DOHH2 (cell line): ENCODE results near the gene STRA6.

ENCODE experiments used
- H3F3A ChIP-seq: fragments of 200-600 bp; sonication (generic), shearing (Covaris generic); 2 replicates; pipeline ENCODE4 v1.6.0; 2016; ENCODE audit warnings: antibody characterized with exemption, mild to moderate bottlenecking; ENCODE audit not compliant: control insufficient read depth, insufficient read depth
- H3K27ac ChIP-seq: fragments of 200-600 bp; sonication (generic); 2 replicates; pipeline ENCODE4 v1.5.1; 2014; ENCODE audit warnings: low read depth, mild to moderate bottlenecking, low read length, moderate library complexity
- H3K27me3 ChIP-seq: fragments of 200-600 bp; sonication (generic); 2 replicates; pipeline ENCODE4 v1.6.1; 2014; ENCODE audit warnings: mild to moderate bottlenecking, low read length, mixed read lengths; ENCODE audit not compliant: control insufficient read depth
- H3K36me3 ChIP-seq: fragments of 200-600 bp; sonication (generic); 2 replicates; pipeline ENCODE4 v1.6.1; 2014; ENCODE audit warnings: mild to moderate bottlenecking, low read length, moderate library complexity, mixed read lengths; ENCODE audit not compliant: control insufficient read depth
- H3K4me1 ChIP-seq: fragments of 200-600 bp; sonication (generic); 2 replicates; pipeline ENCODE4 v1.6.1; 2014; ENCODE audit warnings: mild to moderate bottlenecking, low read length, mixed read lengths; ENCODE audit not compliant: control insufficient read depth
- H3K4me2 ChIP-seq: fragments of 200-600 bp; sonication (generic); 2 replicates; pipeline ENCODE4 v1.6.0; 2014; ENCODE audit warnings: mild to moderate bottlenecking, low read length, moderate library complexity
- H3K4me3 ChIP-seq: fragments of 200-600 bp; sonication (generic); 2 replicates; pipeline ENCODE4 v1.5.1; 2014; ENCODE audit warnings: mild to moderate bottlenecking, low read length, mixed read lengths
- H3K79me2 ChIP-seq: fragments of 200-600 bp; sonication (generic); 2 replicates; pipeline ENCODE4 v1.6.1; 2014; ENCODE audit warnings: mild to moderate bottlenecking, low read length, mixed read lengths; ENCODE audit not compliant: control insufficient read depth
- H3K9me2 ChIP-seq: fragments of 200-600 bp; sonication (generic); replicated peaks from 2 replicates; pipeline ENCODE4 v1.6.1; 2014; ENCODE audit warnings: mild to moderate bottlenecking, low read length, mixed read lengths; ENCODE audit not compliant: control insufficient read depth
- H3K9me3 ChIP-seq: fragments of 200-600 bp; sonication (generic); 2 replicates; pipeline ENCODE4 v1.6.1; 2014; ENCODE audit warnings: antibody characterized with exemption, low read length, mixed read lengths; ENCODE audit not compliant: control insufficient read depth, insufficient read depth
- H4K20me1 ChIP-seq: fragments of 200-600 bp; sonication (generic); 2 replicates; pipeline ENCODE4 v1.6.0; 2014; ENCODE audit warnings: low read depth, mild to moderate bottlenecking, antibody characterized with exemption, low read length, moderate library complexity; ENCODE audit not compliant: control insufficient read depth, insufficient read depth
- CTCF ChIP-seq: fragments of 200-600 bp; sonication (generic); IDR thresholded peaks from one replicate; pipeline ENCODE4 v1.5.1; 2014; ENCODE audit warnings: antibody characterized with exemption, mild to moderate bottlenecking, low read depth, low read length; ENCODE audit not compliant: poor library complexity, severe bottlenecking
- EZH2phosphoT487 ChIP-seq: fragments of 200-600 bp; sonication (generic); IDR thresholded peaks from 2 replicates; pipeline ENCODE4 v1.6.1; 2017; ENCODE audit warnings: borderline replicate concordance, mild to moderate bottlenecking, antibody characterized with exemption, low read length, moderate library complexity, mixed read lengths

Gene STRA6

GRCh38 chr15:74202452-74203401 is at the start of gene STRA6:
Gene STRA6, minus strand, starts transcription at chr15:74202787. Its CDS starts 520 bp downstream, at chr15:74202267.
- no peaks in the 10 kb centered on the region for H4K20me1 ChIP-seq
- H3K79me2 ChIP-seq: no peaks in the 10 kb centered on the region
- H3K9me2 ChIP-seq: no peaks in the 10 kb centered on the region
- TF ChIP-seq EZH2phosphoT487 (no peak), CTCF (no peak)
- H3F3A ChIP-seq: no peaks in the 10 kb centered on the region
- no peaks in the 10 kb centered on the region for H3K27me3 ChIP-seq
- H3K27ac ChIP-seq: no peak within 1 kb of the TSS
- no peak within 1 kb of the TSS for H3K4me3 ChIP-seq
- H3K4me2 ChIP-seq: no peak within 1 kb of the TSS
- H3K36me3 ChIP-seq: no peaks in the 10 kb centered on the region
- no peaks in the 10 kb centered on the region for H3K4me1 ChIP-seq
- H3K9me3 ChIP-seq: no peaks in the 10 kb centered on the region

DNA sequence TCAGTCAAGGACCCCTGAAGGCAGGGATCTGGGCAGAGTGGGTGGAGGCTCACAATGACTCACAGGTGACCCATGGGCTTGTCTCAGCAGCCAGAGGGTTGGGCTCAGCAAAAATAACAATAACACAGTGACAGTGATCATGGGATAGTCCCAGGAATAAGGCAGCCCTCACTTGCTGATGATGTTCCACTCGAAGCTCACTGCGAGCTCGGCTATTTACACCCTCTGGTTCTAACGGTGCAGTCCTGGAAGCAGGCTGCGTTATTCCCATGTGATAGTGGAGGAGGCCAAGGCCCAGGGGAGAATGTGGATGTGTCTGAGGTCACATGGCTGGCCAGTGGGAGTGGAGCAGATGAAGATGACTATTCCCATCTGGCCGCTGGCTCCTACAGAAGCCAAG is 49.7 kb upstream of the STRA6 start:
- no peaks in the 10 kb centered on the region for H3K9me2 ChIP-seq
- H3K79me2 ChIP-seq: no peaks in the 10 kb centered on the region
- H4K20me1 ChIP-seq: no peaks in the 10 kb centered on the region
- no peak overlapping the region for H3K4me2 ChIP-seq
- no peak overlapping the region for H3K4me3 ChIP-seq
- no peak for TF ChIP-seq EZH2phosphoT487
- TF ChIP-seq CTCF: no peak
- H3K4me1 ChIP-seq: peaks cover 4% of the 10 kb centered on the region; the same call in 1 of the 2 replicates
- peaks cover 6% of the 10 kb centered on the region; the same call in 1 of the 2 replicates for H3K27me3 ChIP-seq
- no peaks in the 10 kb centered on the region for H3F3A ChIP-seq
- H3K9me3 ChIP-seq: no peaks in the 10 kb centered on the region
- no peaks in the 10 kb centered on the region for H3K36me3 ChIP-seq
- no peak overlapping the region for H3K27ac ChIP-seq

DNA sequence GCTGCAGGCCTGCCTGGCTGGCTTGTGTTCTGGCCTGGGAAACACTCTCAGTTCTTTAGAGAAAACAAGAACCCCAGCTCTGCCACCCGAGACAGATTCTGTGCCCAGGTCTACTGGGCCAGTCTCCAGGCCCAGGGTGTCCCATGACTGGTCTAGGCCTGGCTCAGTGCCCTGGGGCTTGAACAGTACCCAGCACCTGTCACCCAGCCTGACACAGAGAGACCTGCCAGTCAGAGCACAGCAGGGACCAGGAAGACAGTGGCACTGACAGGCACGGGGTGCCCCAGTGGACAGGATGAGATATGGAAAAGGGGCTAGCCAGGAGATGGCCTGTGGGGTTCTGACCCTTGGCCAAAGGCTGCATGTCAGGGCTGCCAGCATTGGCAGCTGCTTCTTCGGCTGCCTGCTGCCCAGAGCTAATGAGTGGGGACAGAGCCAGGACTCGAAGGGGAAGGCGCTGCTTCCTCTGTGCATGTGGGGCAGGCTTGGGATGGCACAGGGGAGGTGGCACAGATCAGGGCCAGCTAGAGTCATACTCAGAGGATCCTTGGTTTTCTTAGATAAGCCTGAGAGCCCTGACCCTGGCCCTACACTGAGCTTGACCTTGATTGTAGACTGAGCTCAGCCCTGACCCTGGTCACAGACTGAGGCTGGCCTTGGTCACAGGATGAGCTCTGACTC is 48.7 kb upstream of the STRA6 start:
- no peak for TF ChIP-seq EZH2phosphoT487
- TF ChIP-seq CTCF: no peak
- no peaks in the 10 kb centered on the region for H3F3A ChIP-seq
- no peak overlapping the region for H3K4me2 ChIP-seq
- peaks cover 4% of the 10 kb centered on the region; the same call in 1 of the 2 replicates for H3K4me1 ChIP-seq
- H4K20me1 ChIP-seq: no peaks in the 10 kb centered on the region
- no peak overlapping the region for H3K4me3 ChIP-seq
- H3K9me3 ChIP-seq: no peaks in the 10 kb centered on the region
- no peaks in the 10 kb centered on the region for H3K79me2 ChIP-seq
- no peak overlapping the region for H3K27ac ChIP-seq
- peaks cover 6% of the 10 kb centered on the region; the same call in 1 of the 2 replicates for H3K27me3 ChIP-seq
- H3K36me3 ChIP-seq: no peaks in the 10 kb centered on the region
- no peaks in the 10 kb centered on the region for H3K9me2 ChIP-seq
